ENCODE measurements around the gene TRMT112. TPM values are rescaled to one million over a fixed set of nuclear protein-coding genes. Genes with fewer than 3 reads are reported as not detected.
A peak's percentile ranks its signal among the peaks of the same experiment; 100 is the strongest.

Gene TRMT112
- total and polyA plus RNA-seq, 12 donors = 286 to 991 (median 397) TPM

DNA sequence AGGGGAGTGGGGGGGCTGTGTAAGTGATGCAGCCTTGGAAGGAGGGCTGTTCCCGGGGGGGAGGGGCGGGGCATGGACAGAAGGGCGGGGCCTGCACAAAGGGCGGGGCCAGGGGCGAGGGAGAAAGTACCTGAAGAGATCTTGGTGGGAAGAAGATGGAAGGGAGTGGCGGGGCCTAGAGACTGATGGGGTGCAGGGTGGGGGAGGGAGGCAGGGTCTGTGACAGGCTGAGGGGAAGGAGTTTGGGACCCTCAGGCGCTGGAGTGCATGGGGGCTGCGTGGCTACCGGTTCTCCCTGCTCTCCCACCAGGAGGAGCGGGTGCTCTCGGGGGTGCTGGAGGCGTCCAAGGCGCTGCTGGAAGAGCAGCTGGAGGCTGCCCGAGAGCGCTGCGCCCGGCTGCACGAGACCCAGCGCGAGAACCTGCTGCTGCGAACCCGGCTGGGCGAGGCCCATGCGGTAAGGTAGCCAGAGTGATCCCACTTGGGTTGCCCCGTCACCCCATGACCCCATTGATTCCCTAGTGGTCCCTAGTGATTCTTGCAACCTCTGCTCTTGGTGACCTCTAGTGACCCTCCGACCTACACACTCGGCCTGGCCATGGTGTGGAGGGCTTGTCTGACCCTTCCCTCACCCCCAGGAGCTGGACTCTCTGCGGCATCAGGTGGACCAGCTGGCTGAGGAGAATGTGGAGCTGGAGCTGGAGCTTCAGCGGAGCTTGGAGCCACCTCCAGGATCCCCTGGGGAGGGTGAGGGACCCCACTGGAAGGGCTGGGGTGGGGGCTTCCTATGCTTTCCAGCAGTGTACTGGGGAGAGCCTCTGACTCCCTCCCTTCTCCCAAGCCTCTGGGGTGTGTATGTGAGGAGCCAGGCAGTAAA, 25.7 kb upstream of the TRMT112 start:
- WGBS, 4 donors = 60 to 73% (median 67%) methylated on average over 24 to 29 of the region's 29 CpGs

GRCh38 chr11:64341851-64342791, 24.8 kb upstream of the TRMT112 start:
- H3K27ac ChIP-seq = peak overlapping the region in 3 of 5 donors; percentile 23 to 76 (median 71)

More for the DNA sequence above, 25.7 kb upstream of the TRMT112 start:
- H3K9me3 ChIP-seq (replicated peaks in 1 of 3) = no peaks in the 10 kb centered on the region
- intact Hi-C loops (cut with DNase I) = no loop called here
- peak overlapping the region in 1 of 5 donors; percentile 71 for H3K27ac ChIP-seq
- peak overlapping the region in 1 of 4 donors; percentile 43 for H3K4me3 ChIP-seq
- no peak for TF ChIP-seq CTCF (IDR thresholded peaks at IDR 0.05)
- TF ChIP-seq POLR2A (IDR thresholded peaks at IDR 0.05) = no peak
- no peaks in the 10 kb centered on the region for H3K27me3 ChIP-seq
- H3K36me3 ChIP-seq (replicated peaks in 1 of 2) = no peaks in the 10 kb centered on the region
- peaks cover 6% of the 10 kb centered on the region in 2 donors for H3K4me1 ChIP-seq (replicated peaks in 1 of 2)
- peak in 1 of 7 donors; percentile 51 for DNase-seq

GRCh38 chr11:64341429-64341828, 24.1 kb upstream of the TRMT112 start:
- Histone ChIP-seq H3K36me3 (replicated peaks in 1 of 2) (no peaks in the 10 kb centered on the region), H3K4me1 (replicated peaks in 1 of 2) (peaks cover 6% of the 10 kb centered on the region in 2 donors), H3K27ac (no peak overlapping the region), H3K9me3 (replicated peaks in 1 of 3) (no peaks in the 10 kb centered on the region), H3K4me3 (no peak overlapping the region), H3K27me3 (no peaks in the 10 kb centered on the region)
- no peak for DNase-seq
- WGBS, 4 donors = 85 to 88% (median 87%) methylated on average over 7 to 21 of the region's 21 CpGs
- intact Hi-C loops (cut with DNase I) = no loop called here
- TF ChIP-seq POLR2A (IDR thresholded peaks at IDR 0.05) (no peak), CTCF (IDR thresholded peaks at IDR 0.05) (no peak)

More at GRCh38 chr11:64341851-64342791, 24.8 kb upstream of the TRMT112 start:
- Histone ChIP-seq H3K36me3 (replicated peaks in 1 of 2) (no peaks in the 10 kb centered on the region), H3K4me3 (peak overlapping the region in 1 of 4 donors; percentile 43), H3K9me3 (replicated peaks in 1 of 3) (no peaks in the 10 kb centered on the region), H3K27me3 (no peaks in the 10 kb centered on the region), H3K4me1 (replicated peaks in 1 of 2) (peaks cover 6% of the 10 kb centered on the region in 2 donors)
- TF ChIP-seq CTCF (IDR thresholded peaks at IDR 0.05) (peak in 5 of 6 experiments; percentile 42 to 61 (median 56)), POLR2A (IDR thresholded peaks at IDR 0.05) (peak; percentile 57 to 84)
- intact Hi-C loops (cut with DNase I) = no loop called here
- peak; percentile 93 to 95 (median 94) for DNase-seq
- WGBS, 4 donors = 3 to 26% (median 22%) methylated on average over 8 to 55 of the region's 55 CpGs
